Activated CD4-positive, alpha-beta memory T cell treated with anti-CD3 and anti-CD28 coated beads for 36 hours (primary cell): ENCODE results near the gene CCL25. TPM values are rescaled to one million over a fixed set of nuclear protein-coding genes. Genes with fewer than 3 reads are reported as not detected.
"Not testable (repeated sequence)": the region's sequence is repeated elsewhere in the genome, so short reads cannot be mapped to it uniquely, and the experiment has no call there.

Source experiments
- CTCF ChIA-PET: fragments of 350-600 bp; sonication (Branson Sonifier 250); formaldehyde crosslinking; loops from one replicate; lab custom pipeline; 2021; ENCODE audit warnings: antibody characterized with exemption, inconsistent platforms; lab: Charles Lee
- POLR2A ChIA-PET: fragments of 350-600 bp; sonication (Branson Sonifier 250); formaldehyde crosslinking; loops from one replicate; lab custom pipeline; 2021; ENCODE audit warnings: antibody characterized with exemption; lab: Charles Lee
- DNase-seq: peaks from one replicate; pipeline ENCODE4 v3.0.0-alpha.2; 2020
- H3K27ac Mint-ChIP-seq: one replicate; pipeline ENCODE4 v1.8.0; 2021; ENCODE audit warnings: mixed read lengths
- H3K27me3 Mint-ChIP-seq: one replicate; pipeline ENCODE4 v1.8.0; 2021; ENCODE audit warnings: mixed read lengths
- H3K36me3 Mint-ChIP-seq: one replicate; pipeline ENCODE4 v1.8.0; 2021; ENCODE audit warnings: mixed read lengths
- H3K4me1 Mint-ChIP-seq: one replicate; pipeline ENCODE4 v1.8.0; 2021; ENCODE audit warnings: low read depth, mixed read lengths
- H3K4me3 Mint-ChIP-seq: one replicate; pipeline ENCODE4 v1.8.0; 2021; ENCODE audit warnings: mild to moderate bottlenecking, mixed read lengths
- H3K9me3 Mint-ChIP-seq: one replicate; pipeline ENCODE4 v1.8.0; 2021; ENCODE audit warnings: mixed read lengths
- intact Hi-C: fragments of 100-400 bp; cut with micrococcal nuclease; formaldehyde crosslinking; loops from one replicate; pipeline ENCODE4 v1.15.1; 2023
- total RNA-seq, 2 experiments: library from RNA; stranded (reverse); gene quantifications; one replicate each; pipeline ENCODE4 v1.2.3, GENCODE V29; 2021

CCL25 gene
- total RNA-seq, 2 experiments from 2014 or later, result not detected

GRCh38 chr19:8028951-8029491 is 23.5 kb upstream of the CCL25 start:
- ChIA-PET POLR2A (no interaction called here), CTCF (no interaction called here)
- intact Hi-C loops, result no loop called here
- no peak for DNase-seq
- Mint-ChIP-seq H3K27ac (no peak overlapping the region), H3K4me1 (no peaks in the 10 kb centered on the region), H3K27me3 (no peaks in the 10 kb centered on the region), H3K9me3 (no peaks in the 10 kb centered on the region), H3K4me3 (no peak overlapping the region), H3K36me3 (no peaks in the 10 kb centered on the region)

- Mint-ChIP-seq H3K36me3 (no peaks in the 10 kb centered on the region), H3K4me1 (no peaks in the 10 kb centered on the region), H3K4me3 (no peak overlapping the region), H3K27me3 (no peaks in the 10 kb centered on the region), H3K9me3 (no peaks in the 10 kb centered on the region), H3K27ac (no peak overlapping the region)
- no peak for DNase-seq
- ChIA-PET CTCF (no interaction called here), POLR2A (no interaction called here)
- intact Hi-C loops, result no loop called here
Observed at GRCh38 chr19:8030960-8031359, 21.6 kb upstream of the CCL25 start.

GRCh38 chr19:8033287-8034177 is 19.0 kb upstream of the CCL25 start:
- H3K4me3 Mint-ChIP-seq, H3K36me3 Mint-ChIP-seq, POLR2A ChIA-PET, CTCF ChIA-PET, H3K27me3 Mint-ChIP-seq, H3K9me3 Mint-ChIP-seq, H3K4me1 Mint-ChIP-seq, DNase-seq, H3K27ac Mint-ChIP-seq, intact Hi-C loops: not testable (repeated sequence)

GRCh38 chr19:8034178-8034525 is 18.4 kb upstream of the CCL25 start:
- CTCF ChIA-PET, result no interaction called here
- Mint-ChIP-seq H3K27me3 (no peaks in the 10 kb centered on the region), H3K4me3 (no peak overlapping the region), H3K36me3 (no peaks in the 10 kb centered on the region), H3K9me3 (no peaks in the 10 kb centered on the region), H3K4me1 (no peaks in the 10 kb centered on the region), H3K27ac (no peak overlapping the region)
- intact Hi-C loops, result no loop called here
- no peak for DNase-seq
- POLR2A ChIA-PET, result no interaction called here

- no peak overlapping the region for H3K27ac Mint-ChIP-seq
- intact Hi-C loops, result no loop called here
- DNase-seq, result no peak
- no peaks in the 10 kb centered on the region for H3K4me1 Mint-ChIP-seq
- H3K4me3 Mint-ChIP-seq, result no peak overlapping the region
- H3K9me3 Mint-ChIP-seq, result no peaks in the 10 kb centered on the region
- no peaks in the 10 kb centered on the region for H3K36me3 Mint-ChIP-seq
- CTCF ChIA-PET, result interaction anchor here (0.7 kb wide), 1 partner anchor 236 kb away, joined by 3 read pairs; no protein-coding TSS in a partner anchor
- POLR2A ChIA-PET, result no interaction called here
- no peaks in the 10 kb centered on the region for H3K27me3 Mint-ChIP-seq
Observed at GRCh38 chr19:8036434-8037099, 16.0 kb upstream of the CCL25 start.

- Mint-ChIP-seq H3K4me1 (no peaks in the 10 kb centered on the region), H3K9me3 (no peaks in the 10 kb centered on the region), H3K27ac (no peak overlapping the region), H3K36me3 (no peaks in the 10 kb centered on the region), H3K27me3 (no peaks in the 10 kb centered on the region), H3K4me3 (no peak overlapping the region)
- CTCF ChIA-PET, result interaction anchor here (0.8 kb wide), 1 partner anchor 68 kb away, joined by 4 read pairs; no protein-coding TSS in a partner anchor
- DNase-seq, result no peak
- POLR2A ChIA-PET, result no interaction called here
- intact Hi-C loops, result no loop called here
Observed at GRCh38 chr19:8038815-8039214, 13.7 kb upstream of the CCL25 start.

- Mint-ChIP-seq H3K36me3 (no peaks in the 10 kb centered on the region), H3K27me3 (no peaks in the 10 kb centered on the region), H3K4me1 (no peaks in the 10 kb centered on the region), H3K4me3 (no peak overlapping the region), H3K27ac (no peak overlapping the region), H3K9me3 (no peaks in the 10 kb centered on the region)
- ChIA-PET POLR2A (no interaction called here), CTCF (interaction anchor here (0.8 kb wide), 1 partner anchor 69 kb away, joined by 4 read pairs; no protein-coding TSS in a partner anchor)
- no peak for DNase-seq
- intact Hi-C loops, result no loop called here
Observed at GRCh38 chr19:8039231-8039630, 13.3 kb upstream of the CCL25 start.

GRCh38 chr19:8041531-8041931 is 11.0 kb upstream of the CCL25 start:
- ChIA-PET CTCF (no interaction called here), POLR2A (no interaction called here)
- Mint-ChIP-seq H3K4me1 (no peaks in the 10 kb centered on the region), H3K4me3 (no peak overlapping the region), H3K27ac (no peak overlapping the region), H3K27me3 (no peaks in the 10 kb centered on the region), H3K9me3 (no peaks in the 10 kb centered on the region), H3K36me3 (no peaks in the 10 kb centered on the region)
- DNase-seq, result no peak
- intact Hi-C loops, result no loop called here

GRCh38 chr19:8042900-8043299 is 9.7 kb upstream of the CCL25 start:
- Mint-ChIP-seq H3K27ac (no peak overlapping the region), H3K36me3 (no peaks in the 10 kb centered on the region), H3K4me3 (no peak overlapping the region), H3K27me3 (no peaks in the 10 kb centered on the region), H3K4me1 (no peaks in the 10 kb centered on the region), H3K9me3 (no peaks in the 10 kb centered on the region)
- no peak for DNase-seq
- ChIA-PET POLR2A (no interaction called here), CTCF (no interaction called here)
- intact Hi-C loops, result no loop called here

- Mint-ChIP-seq H3K9me3 (no peaks in the 10 kb centered on the region), H3K27ac (no peak overlapping the region), H3K4me1 (no peaks in the 10 kb centered on the region), H3K4me3 (no peak overlapping the region), H3K36me3 (no peaks in the 10 kb centered on the region), H3K27me3 (no peaks in the 10 kb centered on the region)
- no peak for DNase-seq
- intact Hi-C loops, result no loop called here
- POLR2A ChIA-PET, result no interaction called here
- CTCF ChIA-PET, result no interaction called here
Observed at GRCh38 chr19:8044018-8044417, 8.5 kb upstream of the CCL25 start.

- Mint-ChIP-seq H3K36me3 (no peaks in the 10 kb centered on the region), H3K27me3 (no peaks in the 10 kb centered on the region), H3K9me3 (no peaks in the 10 kb centered on the region), H3K27ac (no peak overlapping the region), H3K4me3 (no peak overlapping the region), H3K4me1 (no peaks in the 10 kb centered on the region)
- intact Hi-C loops, result no loop called here
- POLR2A ChIA-PET, result interaction anchor here (1.2 kb wide), 1 partner anchor 112 kb away, joined by 3 read pairs; no protein-coding TSS in a partner anchor
- CTCF ChIA-PET, result interaction anchor here (1.0 kb wide), 1 partner anchor 76 kb away, joined by 3 read pairs; no protein-coding TSS in a partner anchor
- no peak for DNase-seq
Observed at GRCh38 chr19:8045872-8046568, 6.5 kb upstream of the CCL25 start.
